ENCODE data around the gene DYSF.

GRCh38 chr2:71555798-71556454, 102.6 kb downstream of the DYSF start:
- TF ChIP-seq POLR2A (IDR thresholded peaks at IDR 0.05) (no peak), CTCF (IDR thresholded peaks at IDR 0.05) (no peak)

Data from lower leg skin (tissue), 3 donors.